Astrocyte (in vitro differentiated cells and primary cell): ENCODE measurements around the gene CTXND2.

Experiments used
- CTCF ChIP-seq: IDR thresholded peaks from 2 replicates; pipeline ENCODE4 v1.5.1; 2011; ENCODE audit warnings: low read depth, mild to moderate bottlenecking, inconsistent platforms, low read length, moderate library complexity; ENCODE audit not compliant: insufficient read depth
- EZH2 ChIP-seq: IDR thresholded peaks from 2 replicates; pipeline ENCODE4 v1.6.1; 2012; ENCODE audit warnings: mild to moderate bottlenecking, low read length, inconsistent platforms; ENCODE audit not compliant: insufficient read depth

GRCh38 chr1:150875197-150876118 is 11.5 kb upstream of the CTXND2 start:
- no peak for TF ChIP-seq CTCF
- TF ChIP-seq EZH2: no peak
